Right lung (tissue), 5 donors: ENCODE results near the gene PCDHB13. TPM values are rescaled to one million over a fixed set of nuclear protein-coding genes. Genes with fewer than 3 reads are reported as not detected.
"Not testable (repeated sequence)": the region's sequence is repeated elsewhere in the genome, so short reads cannot be mapped to it uniquely, and the experiment has no call there.

Experiments
- DNase-seq, 2 donors: peaks; one replicate each; pipeline ENCODE4 v3.0.0-alpha.2; 2013
- polyA plus RNA-seq, 5 donors: library from polyadenylated mRNA; unstranded; fragments of 120-200 nt; gene quantifications; one replicate each; pipeline versions ENCODE4 v1.2.1 to v1.2.3, GENCODE V29; 2013; ENCODE audit warnings: inconsistent platforms in 1 of 5, low replicate concordance in 1 of 5; ENCODE audit not compliant: insufficient read length in 5 of 5, insufficient read depth in 1 of 5

Gene PCDHB13
- polyA plus RNA-seq, 5 donors: 3.9 to 6.0 (median 5.0) TPM

DNA sequence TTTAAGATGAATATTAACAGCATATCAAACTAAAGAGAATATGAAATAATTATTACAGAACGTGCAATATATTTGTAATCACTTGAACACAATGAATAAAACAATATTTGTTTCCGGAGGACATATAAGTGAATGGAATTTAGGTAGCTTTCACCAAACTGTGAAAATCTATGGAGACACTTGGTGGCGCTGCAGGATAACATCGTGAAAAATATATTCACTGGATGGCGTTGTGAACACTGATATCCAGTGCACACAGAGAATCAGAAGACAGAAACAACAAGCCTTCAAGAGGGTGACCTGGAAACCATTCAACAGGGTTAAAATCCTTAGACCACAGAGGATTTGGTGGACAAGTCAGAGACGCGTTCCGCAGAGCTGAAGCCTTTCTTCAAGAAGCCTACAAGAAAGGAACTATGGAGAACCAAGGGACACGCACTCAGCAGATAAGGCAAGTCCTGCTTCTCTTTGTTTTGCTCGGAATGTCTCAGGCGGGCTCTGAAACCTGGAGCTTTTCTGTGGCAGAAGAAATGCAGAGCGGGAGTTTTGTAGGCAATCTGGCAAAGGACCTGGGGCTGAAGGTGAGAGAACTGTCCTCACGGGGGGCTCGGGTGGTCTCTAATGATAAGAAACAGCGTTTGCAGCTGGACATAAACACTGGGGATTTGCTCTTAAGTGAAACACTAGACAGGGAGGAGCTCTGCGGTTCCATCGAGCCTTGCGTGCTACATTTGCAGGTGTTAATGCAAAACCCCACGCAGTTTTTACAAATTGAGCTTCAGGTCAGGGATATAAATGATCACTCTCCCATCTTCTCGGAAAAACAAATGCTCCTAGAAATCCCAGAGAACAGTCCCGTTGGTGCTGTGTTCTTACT is 14.1 kb upstream of the PCDHB13 start, which contains the start of gene PCDHB11:
TSS of gene PCDHB11 (plus strand) at position 269 of the 877 bp plus-strand sequence. CDS start at position 417, 148 bp downstream.
- DNase-seq: no peak

DNA sequence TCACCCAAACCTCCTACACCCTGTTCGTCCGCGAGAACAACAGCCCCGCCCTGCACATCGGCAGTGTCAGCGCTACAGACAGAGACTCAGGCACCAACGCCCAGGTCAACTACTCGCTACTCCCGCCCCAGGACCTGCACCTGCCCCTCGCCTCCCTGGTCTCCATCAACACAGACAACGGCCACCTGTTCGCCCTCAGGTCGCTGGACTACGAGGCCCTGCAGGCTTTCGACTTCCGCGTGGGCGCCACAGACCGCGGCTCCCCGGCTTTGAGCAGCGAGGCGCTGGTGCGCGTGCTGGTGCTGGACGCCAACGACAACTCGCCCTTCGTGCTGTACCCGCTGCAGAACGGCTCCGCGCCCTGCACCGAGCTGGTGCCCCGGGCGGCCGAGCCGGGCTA is 12.6 kb upstream of the PCDHB13 start:
- DNase-seq: not testable (repeated sequence)

DNA sequence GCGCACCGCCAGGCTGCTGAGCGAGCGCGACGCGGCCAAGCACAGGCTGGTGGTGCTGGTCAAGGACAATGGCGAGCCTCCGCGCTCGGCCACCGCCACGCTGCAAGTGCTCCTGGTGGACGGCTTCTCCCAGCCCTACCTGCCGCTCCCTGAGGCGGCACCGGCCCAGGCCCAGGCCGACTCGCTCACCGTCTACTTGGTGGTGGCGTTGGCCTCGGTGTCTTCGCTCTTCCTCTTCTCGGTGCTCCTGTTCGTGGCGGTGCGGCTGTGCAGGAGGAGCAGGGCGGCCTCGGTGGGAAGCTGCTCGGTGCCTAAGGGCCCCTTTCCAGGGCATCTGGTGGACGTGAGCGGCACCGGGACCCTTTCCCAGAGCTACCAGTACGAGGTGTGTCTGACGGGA is 12.1 kb upstream of the PCDHB13 start:
- not testable (repeated sequence) for DNase-seq

DNA sequence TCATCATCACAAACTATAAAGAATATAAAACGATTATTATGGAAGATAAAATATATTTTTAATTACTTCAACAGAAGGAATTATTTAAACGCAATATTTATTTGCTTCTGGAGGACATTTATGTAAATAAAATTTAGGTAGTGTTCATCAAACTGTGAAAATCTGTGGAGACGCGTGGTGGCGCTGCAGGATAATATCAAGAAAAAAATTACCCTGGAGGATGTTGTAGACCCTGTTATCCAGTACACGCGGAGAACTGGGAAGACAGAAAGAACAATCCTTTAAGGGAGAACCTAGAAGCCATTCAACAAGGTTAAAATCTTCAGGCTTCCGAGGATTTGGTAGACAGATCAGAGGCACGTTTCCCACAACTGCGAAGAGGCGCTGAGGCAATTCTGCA is 5.2 kb upstream of the PCDHB13 start, which contains the start of gene PCDHB12:
TSS of gene PCDHB12 (plus strand) at position 242 of the 400 bp plus-strand sequence. CDS start 189 bp downstream, outside the sequence.
- DNase-seq: peak in 1 of 2 donors; percentile 18

DNA sequence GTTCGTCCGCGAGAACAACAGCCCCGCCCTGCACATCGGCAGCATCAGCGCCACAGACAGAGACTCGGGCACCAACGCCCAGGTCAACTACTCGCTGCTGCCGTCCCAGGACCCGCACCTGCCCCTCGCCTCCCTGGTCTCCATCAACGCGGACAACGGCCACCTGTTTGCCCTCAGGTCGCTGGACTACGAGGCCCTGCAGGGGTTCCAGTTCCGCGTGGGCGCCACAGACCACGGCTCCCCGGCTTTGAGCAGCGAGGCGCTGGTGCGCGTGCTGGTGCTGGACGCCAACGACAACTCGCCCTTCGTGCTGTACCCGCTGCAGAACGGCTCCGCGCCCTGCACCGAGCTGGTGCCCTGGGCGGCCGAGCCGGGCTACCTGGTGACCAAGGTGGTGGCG is 3.4 kb upstream of the PCDHB13 start:
- not testable (repeated sequence) for DNase-seq

DNA sequence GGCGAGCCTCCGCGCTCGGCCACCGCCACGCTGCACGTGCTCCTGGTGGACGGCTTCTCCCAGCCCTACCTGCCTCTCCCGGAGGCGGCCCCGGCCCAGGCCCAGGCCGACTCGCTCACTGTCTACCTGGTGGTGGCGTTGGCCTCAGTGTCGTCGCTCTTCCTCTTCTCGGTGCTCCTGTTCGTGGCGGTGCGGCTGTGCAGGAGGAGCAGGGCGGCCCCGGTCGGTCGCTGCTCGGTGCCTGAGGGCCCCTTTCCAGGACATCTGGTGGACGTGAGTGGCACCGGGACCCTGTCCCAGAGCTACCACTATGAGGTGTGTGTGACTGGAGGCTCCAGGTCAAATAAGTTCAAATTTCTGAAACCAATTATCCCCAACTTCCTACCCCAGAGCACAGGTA is 2.9 kb upstream of the PCDHB13 start:
- DNase-seq: not testable (repeated sequence)

DNA sequence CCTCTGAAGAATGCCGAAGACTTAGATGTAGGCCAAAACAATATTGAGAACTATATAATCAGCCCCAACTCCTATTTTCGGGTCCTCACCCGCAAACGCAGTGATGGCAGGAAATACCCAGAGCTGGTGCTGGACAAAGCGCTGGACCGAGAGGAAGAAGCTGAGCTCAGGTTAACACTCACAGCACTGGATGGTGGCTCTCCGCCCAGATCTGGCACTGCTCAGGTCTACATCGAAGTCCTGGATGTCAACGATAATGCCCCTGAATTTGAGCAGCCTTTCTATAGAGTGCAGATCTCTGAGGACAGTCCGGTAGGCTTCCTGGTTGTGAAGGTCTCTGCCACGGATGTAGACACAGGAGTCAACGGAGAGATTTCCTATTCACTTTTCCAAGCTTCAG is 864 bp downstream of the PCDHB13 start:
- not testable (repeated sequence) for DNase-seq

DNA sequence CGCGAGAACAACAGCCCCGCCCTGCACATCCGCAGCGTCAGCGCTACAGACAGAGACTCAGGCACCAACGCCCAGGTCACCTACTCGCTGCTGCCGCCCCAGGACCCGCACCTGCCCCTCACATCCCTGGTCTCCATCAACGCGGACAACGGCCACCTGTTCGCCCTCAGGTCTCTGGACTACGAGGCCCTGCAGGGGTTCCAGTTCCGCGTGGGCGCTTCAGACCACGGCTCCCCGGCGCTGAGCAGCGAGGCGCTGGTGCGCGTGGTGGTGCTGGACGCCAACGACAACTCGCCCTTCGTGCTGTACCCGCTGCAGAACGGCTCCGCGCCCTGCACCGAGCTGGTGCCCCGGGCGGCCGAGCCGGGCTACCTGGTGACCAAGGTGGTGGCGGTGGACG is 1.8 kb downstream of the PCDHB13 start:
- DNase-seq: not testable (repeated sequence)

DNA sequence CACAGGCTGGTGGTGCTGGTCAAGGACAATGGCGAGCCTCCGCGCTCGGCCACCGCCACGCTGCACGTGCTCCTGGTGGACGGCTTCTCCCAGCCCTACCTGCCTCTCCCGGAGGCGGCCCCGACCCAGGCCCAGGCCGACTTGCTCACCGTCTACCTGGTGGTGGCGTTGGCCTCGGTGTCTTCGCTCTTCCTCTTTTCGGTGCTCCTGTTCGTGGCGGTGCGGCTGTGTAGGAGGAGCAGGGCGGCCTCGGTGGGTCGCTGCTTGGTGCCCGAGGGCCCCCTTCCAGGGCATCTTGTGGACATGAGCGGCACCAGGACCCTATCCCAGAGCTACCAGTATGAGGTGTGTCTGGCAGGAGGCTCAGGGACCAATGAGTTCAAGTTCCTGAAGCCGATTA is 2.3 kb downstream of the PCDHB13 start:
- DNase-seq: not testable (repeated sequence)

DNA sequence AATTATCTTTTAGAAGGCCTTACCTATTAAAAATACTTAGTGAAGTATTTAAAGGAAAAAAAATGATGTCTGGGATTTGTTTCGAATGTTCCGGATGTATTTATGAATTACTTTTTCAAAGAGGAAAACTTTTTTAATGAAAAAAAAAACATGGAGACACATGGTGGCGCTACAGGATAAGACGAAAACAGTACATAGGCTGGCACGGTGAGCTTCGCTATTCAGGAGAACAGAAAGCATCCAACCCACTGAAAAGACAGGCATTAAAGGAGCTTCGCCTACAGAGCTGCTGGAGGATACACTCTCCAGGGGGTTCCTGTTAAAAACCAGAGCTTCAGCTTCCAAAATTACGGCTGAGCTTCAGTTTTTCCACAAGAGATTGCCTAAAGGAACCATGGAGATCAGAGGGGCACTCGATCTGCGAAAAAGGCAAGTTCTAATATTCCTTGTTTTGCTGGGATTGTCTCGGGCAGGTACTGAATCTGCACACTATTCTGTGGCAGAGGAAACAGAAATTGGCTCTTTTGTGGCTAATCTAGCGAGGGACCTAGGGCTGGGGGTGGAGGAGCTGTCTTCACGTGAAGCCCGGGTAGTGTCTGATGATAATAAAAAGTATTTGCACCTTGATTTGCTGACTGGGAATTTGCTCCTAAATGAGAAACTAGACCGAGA is 9.5 kb downstream of the PCDHB13 start, which contains the start of gene PCDHB14:
TSS of gene PCDHB14 (plus strand) at position 232 of the 672 bp plus-strand sequence. CDS start at position 395, 163 bp downstream.
- DNase-seq: peak in 1 of 2 donors; percentile 24

DNA sequence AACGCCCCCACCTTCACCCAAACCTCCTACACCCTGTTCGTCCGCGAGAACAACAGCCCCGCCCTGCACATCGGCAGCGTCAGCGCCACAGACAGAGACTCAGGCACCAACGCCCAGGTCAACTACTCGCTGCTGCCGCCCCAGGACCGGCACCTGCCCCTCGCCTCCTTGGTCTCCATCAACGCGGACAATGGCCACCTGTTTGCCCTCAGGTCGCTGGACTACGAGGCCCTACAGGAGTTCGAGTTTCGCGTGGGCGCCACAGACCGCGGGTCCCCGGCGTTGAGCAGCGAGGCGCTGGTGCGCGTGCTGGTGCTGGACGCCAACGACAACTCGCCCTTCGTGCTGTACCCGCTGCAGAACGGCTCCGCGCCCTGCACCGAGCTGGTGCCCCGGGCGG is 11.1 kb downstream of the PCDHB13 start:
- DNase-seq: not testable (repeated sequence)

DNA sequence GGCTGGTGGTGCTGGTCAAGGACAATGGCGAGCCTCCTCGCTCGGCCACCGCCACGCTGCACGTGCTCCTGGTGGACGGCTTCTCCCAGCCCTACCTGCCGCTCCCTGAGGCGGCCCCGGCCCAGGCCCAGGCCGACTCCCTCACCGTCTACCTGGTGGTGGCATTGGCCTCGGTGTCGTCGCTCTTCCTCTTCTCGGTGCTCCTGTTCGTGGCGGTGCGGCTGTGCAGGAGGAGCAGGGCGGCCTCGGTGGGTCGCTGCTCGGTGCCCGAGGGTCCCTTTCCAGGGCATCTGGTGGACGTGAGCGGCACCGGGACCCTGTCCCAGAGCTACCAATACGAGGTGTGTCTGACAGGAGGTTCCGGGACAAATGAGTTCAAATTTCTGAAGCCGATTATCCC is 11.7 kb downstream of the PCDHB13 start:
- not testable (repeated sequence) for DNase-seq

DNA sequence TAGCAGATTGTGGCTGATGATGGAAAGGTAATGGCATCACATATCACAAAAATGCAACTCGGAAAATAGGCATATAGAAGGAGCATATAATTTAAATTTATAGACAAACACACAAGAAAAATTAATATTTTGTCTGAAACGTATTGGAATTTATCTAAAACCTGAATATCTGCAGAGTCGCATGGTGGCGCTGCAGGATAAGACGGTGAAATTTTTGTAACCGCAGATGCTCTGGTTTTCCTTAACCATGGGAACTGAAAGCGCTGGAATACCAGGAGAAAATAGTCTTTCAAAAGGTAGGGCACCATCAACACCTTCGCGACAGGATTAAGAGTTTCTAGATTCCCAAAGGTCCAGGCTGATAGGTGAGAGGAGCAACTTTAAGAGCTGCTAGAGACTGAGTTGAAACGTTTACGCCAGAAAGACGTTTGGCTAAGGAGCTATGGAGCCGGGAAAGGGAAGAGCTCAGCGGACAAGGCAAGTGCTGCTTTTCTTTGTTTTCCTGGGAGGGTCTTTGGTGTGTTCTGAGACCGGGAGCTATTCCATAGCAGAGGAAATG is 20.5 kb downstream of the PCDHB13 start:
- DNase-seq: peak in 1 of 2 donors; percentile 22

DNA sequence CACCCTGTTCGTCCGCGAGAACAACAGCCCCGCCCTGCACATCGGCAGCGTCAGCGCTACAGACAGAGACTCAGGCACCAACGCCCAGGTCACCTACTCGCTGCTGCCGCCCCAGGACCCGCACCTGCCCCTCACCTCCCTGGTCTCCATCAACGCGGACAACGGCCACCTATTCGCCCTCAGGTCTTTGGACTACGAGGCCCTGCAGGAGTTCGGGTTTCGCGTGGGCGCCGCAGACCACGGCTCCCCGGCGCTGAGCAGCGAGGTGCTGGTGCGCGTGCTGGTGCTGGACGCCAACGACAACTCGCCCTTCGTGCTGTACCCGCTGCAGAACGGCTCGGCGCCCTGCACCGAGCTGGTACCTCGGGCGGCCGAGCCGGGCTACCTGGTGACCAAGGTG is 22.2 kb downstream of the PCDHB13 start:
- not testable (repeated sequence) for DNase-seq

DNA sequence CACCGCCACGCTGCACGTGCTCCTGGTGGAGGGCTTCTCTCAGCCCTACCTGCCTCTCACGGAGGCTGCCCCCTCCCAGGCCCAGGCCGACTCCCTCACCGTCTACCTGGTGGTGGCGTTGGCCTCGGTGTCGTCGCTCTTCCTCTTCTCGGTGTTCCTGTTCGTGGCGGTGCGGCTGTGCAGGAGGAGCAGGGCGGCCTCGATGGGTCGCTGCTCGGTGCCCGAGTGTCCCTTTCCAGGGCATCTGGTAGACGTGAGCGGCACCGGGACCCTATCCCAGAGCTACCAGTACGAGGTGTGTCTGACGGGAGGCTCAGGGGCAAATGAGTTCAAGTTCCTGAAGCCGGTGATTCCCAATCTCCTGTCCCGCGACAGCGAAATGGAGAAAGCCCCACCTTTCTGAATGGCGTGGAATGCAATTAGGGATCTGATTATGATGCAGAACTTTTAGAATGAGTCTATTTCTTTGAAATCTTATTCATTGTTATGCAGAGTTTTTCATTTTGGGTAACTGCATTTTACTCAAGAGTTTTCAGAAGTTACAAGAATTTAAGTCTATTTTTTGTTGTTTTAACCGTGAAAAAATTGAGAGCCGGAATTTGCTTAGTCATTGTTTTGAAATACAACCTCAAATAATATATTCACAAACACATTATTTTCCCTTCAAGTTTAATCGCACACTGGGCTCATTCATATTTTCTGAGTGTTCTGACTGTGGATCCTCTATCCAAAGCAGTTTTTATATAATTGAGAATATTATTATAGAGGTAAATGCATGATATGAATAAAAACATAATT is 23.0 kb downstream of the PCDHB13 start:
- DNase-seq: no peak

DNA sequence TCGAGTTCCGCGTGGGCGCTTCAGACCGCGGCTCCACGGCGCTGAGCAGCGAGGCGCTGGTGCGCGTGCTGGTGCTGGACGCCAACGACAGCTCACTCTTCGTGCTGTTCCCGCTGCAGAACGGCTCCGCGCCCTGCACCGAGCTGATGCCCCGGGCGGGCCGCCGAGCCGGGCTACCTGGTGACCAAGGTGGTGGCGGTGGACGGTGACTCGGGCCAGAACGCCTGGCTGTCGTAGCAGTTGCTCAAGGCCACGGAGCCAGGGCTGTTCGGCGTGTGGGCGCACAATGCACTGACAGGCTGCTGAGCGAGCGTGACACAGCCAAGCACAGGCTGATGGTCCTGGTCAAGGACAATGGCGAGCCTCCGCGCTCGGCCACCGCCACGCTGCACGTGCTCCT is 27.8 kb downstream of the PCDHB13 start:
- DNase-seq: no peak

DNA sequence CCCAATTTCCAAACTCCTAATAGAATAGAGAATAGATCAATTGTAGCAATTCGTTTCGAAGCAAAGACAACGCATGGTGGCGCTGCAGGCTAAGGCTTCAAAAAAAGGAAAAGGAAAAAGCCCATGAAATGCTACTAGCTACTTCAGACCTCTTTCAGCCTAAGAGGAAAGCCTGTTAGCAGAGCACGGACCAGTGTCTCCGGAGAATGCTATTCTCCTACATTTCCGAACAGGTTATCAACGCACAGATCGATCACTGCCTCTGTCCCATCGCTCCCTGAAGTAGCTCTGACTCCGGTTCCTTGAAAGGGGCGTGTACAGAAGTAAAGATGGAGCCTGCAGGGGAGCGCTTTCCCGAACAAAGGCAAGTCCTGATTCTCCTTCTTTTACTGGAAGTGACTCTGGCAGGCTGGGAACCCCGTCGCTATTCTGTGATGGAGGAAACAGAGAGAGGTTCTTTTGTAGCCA is 31.6 kb downstream of the PCDHB13 start, which contains the start of gene PCDHB15:
TSS of gene PCDHB15 (plus strand) at position 146 of the 468 bp plus-strand sequence. CDS start at position 330, 184 bp downstream.
- DNase-seq: peak in 1 of 2 donors; percentile 14

DNA sequence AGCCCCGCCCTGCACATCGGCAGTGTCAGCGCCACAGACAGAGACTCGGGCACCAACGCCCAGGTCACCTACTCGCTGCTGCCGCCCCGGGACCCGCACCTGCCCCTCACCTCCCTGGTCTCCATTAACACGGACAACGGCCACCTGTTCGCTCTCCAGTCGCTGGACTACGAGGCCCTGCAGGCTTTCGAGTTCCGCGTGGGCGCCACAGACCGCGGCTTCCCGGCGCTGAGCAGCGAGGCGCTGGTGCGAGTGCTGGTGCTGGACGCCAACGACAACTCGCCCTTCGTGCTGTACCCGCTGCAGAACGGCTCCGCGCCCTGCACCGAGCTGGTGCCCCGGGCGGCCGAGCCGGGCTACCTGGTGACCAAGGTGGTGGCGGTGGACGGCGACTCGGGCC is 33.3 kb downstream of the PCDHB13 start:
- DNase-seq: not testable (repeated sequence)

DNA sequence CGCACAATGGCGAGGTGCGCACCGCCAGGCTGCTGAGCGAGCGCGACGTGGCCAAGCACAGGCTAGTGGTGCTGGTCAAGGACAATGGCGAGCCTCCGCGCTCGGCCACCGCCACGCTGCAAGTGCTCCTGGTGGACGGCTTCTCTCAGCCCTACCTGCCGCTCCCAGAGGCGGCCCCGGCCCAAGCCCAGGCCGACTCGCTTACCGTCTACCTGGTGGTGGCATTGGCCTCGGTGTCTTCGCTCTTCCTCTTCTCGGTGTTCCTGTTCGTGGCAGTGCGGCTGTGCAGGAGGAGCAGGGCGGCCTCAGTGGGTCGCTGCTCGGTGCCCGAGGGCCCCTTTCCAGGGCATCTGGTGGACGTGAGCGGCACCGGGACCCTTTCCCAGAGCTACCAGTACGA is 33.7 kb downstream of the PCDHB13 start:
- DNase-seq: not testable (repeated sequence)

DNA sequence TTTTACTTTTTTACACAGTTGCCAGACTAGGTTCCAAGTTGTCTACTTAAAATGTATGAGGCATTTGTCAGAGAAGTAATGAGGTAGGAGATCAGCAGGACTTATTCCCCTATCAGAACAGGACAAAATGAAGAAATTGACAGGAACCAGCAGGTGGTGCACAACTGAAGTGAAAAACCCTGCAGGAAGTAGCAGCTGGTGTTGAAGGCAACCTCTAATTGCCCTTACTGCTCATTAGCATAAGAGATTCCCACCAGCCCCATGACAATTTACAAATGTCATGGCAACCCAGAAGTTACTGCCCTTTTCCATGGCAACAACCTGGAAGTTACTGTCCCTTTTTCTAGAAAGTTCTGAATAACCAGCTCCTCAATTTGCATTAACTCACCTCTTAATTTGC is 36.9 kb downstream of the PCDHB13 start:
- DNase-seq: no peak

DNA sequence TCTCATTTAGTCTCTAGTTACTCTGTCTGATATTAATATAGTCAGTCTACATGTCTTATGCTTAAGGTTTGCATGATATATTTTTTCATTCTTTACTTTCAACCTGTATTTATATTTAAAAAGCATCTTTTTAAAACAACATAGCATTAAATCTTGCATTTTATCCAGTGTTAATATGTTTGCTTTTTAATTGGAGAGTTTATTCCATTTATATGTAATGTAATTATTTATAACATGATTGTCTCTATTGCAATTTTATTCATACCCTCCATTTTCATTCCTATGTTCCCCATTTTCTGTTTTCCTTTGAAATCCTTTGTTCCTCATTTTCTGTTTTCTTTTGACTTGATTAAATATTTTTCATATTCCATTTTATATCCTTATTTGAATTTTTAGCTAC is 44.7 kb downstream of the PCDHB13 start:
- DNase-seq: no peak
